Neural progenitor cell (in vitro differentiated cells): ENCODE measurements around the gene HEG1. TPM values are rescaled to one million over a fixed set of nuclear protein-coding genes. Genes with fewer than 3 reads are reported as not detected.
A peak's percentile ranks its signal among the peaks of the same experiment; 100 is the strongest.

Experiments
- DNase-seq: peaks from one replicate; pipeline ENCODE4 v3.0.0-alpha.2; 2016; ENCODE audit warnings: low spot score
- H2AFZ ChIP-seq: fragments of 200-600 bp; sonication (generic); replicated peaks from 2 replicates; pipeline ENCODE4 v1.6.1; 2016; ENCODE audit warnings: antibody characterized with exemption
- H3F3A ChIP-seq: fragments of 200-600 bp; sonication (generic); 2 replicates; pipeline ENCODE4 v1.6.1; 2016; ENCODE audit warnings: antibody characterized with exemption, low read depth
- H3K27ac ChIP-seq: fragments of 200-600 bp; sonication (generic); 2 replicates; pipeline ENCODE4 v1.5.1; 2016; ENCODE audit warnings: mild to moderate bottlenecking
- H3K27me3 ChIP-seq: fragments of 200-600 bp; sonication (generic); 2 replicates; pipeline ENCODE4 v1.6.1; 2016; ENCODE audit warnings: mild to moderate bottlenecking, moderate library complexity
- H3K36me3 ChIP-seq: fragments of 200-600 bp; sonication (generic); 2 replicates; pipeline ENCODE4 v1.5.1; 2016
- H3K4me1 ChIP-seq: fragments of 200-600 bp; sonication (generic); 2 replicates; pipeline ENCODE4 v1.6.1; 2016; ENCODE audit warnings: mixed run types
- H3K4me2 ChIP-seq: fragments of 200-600 bp; sonication (generic); 2 replicates; pipeline ENCODE4 v1.6.1; 2016
- H3K4me3 ChIP-seq: fragments of 200-600 bp; sonication (generic); 2 replicates; pipeline ENCODE4 v1.5.1; 2016
- H3K79me2 ChIP-seq: fragments of 200-600 bp; sonication (generic); 2 replicates; pipeline ENCODE4 v1.6.1; 2016; ENCODE audit warnings: low read depth
- H3K9ac ChIP-seq: fragments of 200-600 bp; sonication (generic); 2 replicates; pipeline ENCODE4 v1.6.1; 2016
- H3K9me3 ChIP-seq: fragments of 200-600 bp; sonication (generic); 2 replicates; pipeline ENCODE4 v1.5.1; 2016; ENCODE audit warnings: low read depth
- H4K20me1 ChIP-seq: fragments of 200-600 bp; sonication (generic); 2 replicates; pipeline ENCODE4 v1.6.1; 2016; ENCODE audit warnings: low read depth
- H3K27ac Mint-ChIP-seq: 3 replicates; pipeline ENCODE4 v1.8.0; 2021; ENCODE audit warnings: mixed read lengths
- H3K27me3 Mint-ChIP-seq: 2 replicates; pipeline ENCODE4 v1.8.0; 2022; ENCODE audit warnings: low read depth, mild to moderate bottlenecking, inconsistent platforms, moderate library complexity, mixed read lengths; ENCODE audit not compliant: insufficient read depth
- H3K36me3 Mint-ChIP-seq: 3 replicates; pipeline ENCODE4 v1.8.0; 2021; ENCODE audit warnings: mixed read lengths
- H3K4me1 Mint-ChIP-seq: 3 replicates; pipeline ENCODE4 v1.8.0; 2021; ENCODE audit warnings: mixed read lengths
- H3K4me3 Mint-ChIP-seq: 3 replicates; pipeline ENCODE4 v1.8.0; 2021; ENCODE audit warnings: mild to moderate bottlenecking, moderate library complexity, mixed read lengths
- H3K9me3 Mint-ChIP-seq: 3 replicates; pipeline ENCODE4 v1.8.0; 2020; ENCODE audit warnings: mixed read lengths
- CTCF ChIP-seq: fragments of 200-600 bp; sonication (generic); IDR thresholded peaks from 2 replicates; pipeline ENCODE4 v1.5.1; 2017; ENCODE audit warnings: antibody characterized with exemption, mild to moderate bottlenecking
- EZH2 ChIP-seq: fragments of 200-600 bp; sonication (generic); IDR thresholded peaks from 2 replicates; pipeline ENCODE4 v1.6.1; 2017; ENCODE audit warnings: antibody characterized with exemption, mild to moderate bottlenecking, moderate library complexity
- EZH2phosphoT487 ChIP-seq: fragments of 200-600 bp; sonication (generic); IDR thresholded peaks from 2 replicates; pipeline ENCODE4 v1.6.1; 2017; ENCODE audit warnings: antibody characterized with exemption
- total RNA-seq: library from RNA; depleted of rRNA; stranded (reverse); fragments of >200 nt; gene quantifications from 2 replicates; pipeline ENCODE4 v1.2.3, GENCODE V29; 2015; ENCODE audit warnings: low replicate concordance

The HEG1 gene
- total RNA-seq, 1 donor from 2014 or later: 11.4 TPM

DNA sequence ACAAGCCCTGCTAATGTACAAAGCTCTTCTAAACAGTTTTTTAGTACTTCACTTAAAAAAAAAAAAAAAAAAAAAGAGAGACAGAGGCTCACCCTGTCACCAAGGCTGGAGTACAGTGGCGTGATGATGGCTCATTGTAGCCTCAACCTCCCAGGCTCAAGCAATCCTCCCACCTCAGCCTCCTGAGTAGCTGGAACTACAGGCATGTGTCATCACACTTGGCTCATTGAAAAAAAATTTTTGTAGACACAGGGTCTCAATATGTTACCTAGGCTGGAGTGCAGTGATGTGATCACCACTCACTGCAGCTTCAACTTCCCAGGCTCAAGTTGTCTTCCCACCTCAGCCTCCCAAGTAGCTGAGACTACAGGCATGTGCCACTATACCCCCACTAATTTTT, 47.6 kb upstream of the HEG1 start:
- Mint-ChIP-seq H3K36me3 (peaks cover 5% of the 10 kb centered on the region), H3K27ac (no peak overlapping the region), H3K4me3 (no peak overlapping the region), H3K9me3 (peaks cover 9% of the 10 kb centered on the region), H3K4me1 (peaks cover 11% of the 10 kb centered on the region), H3K27me3 (peaks cover under 1% of the 10 kb centered on the region)
- Histone ChIP-seq H3K9me3 (no peaks in the 10 kb centered on the region), H3K36me3 (no peaks in the 10 kb centered on the region), H3K27me3 (no peaks in the 10 kb centered on the region), H3K4me3 (no peak overlapping the region), H4K20me1 (no peaks in the 10 kb centered on the region), H3K27ac (no peak overlapping the region), H3K4me1 (no peaks in the 10 kb centered on the region), H3K9ac (no peak overlapping the region), H3F3A (no peaks in the 10 kb centered on the region), H3K79me2 (no peaks in the 10 kb centered on the region), H3K4me2 (no peak overlapping the region), H2AFZ (no peak overlapping the region)
- DNase-seq: no peak
- TF ChIP-seq CTCF: no peak
- TF ChIP-seq EZH2: no peak
- no peak for TF ChIP-seq EZH2phosphoT487

DNA sequence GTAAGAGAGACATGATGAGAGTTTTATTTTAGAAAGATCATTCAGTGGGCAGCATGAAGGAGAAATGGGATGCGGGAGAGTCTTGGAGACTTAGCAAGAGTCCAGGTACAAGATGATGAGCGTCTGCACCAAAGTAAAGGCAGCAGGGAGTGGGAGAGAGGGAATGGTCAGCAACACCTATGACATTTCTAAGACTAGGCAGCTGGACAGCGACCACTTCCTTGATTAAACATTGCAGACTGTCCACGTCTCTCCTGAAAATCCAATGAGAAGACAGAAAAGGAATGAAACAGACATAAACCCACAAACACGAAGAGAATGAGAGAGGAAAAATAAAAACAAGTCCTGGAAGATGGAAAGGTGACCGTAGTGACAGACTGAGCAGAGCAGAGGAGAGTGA, 46.7 kb upstream of the HEG1 start:
- H3K27ac ChIP-seq: no peak overlapping the region
- H3K4me3 Mint-ChIP-seq: no peak overlapping the region
- H4K20me1 ChIP-seq: no peaks in the 10 kb centered on the region
- no peaks in the 10 kb centered on the region for H3K4me1 ChIP-seq
- H3K36me3 ChIP-seq: no peaks in the 10 kb centered on the region
- peaks cover 9% of the 10 kb centered on the region for H3K9me3 Mint-ChIP-seq
- H3K27ac Mint-ChIP-seq: no peak overlapping the region
- peaks cover 11% of the 10 kb centered on the region for H3K4me1 Mint-ChIP-seq
- H3K27me3 Mint-ChIP-seq: no peaks in the 10 kb centered on the region
- no peak for DNase-seq
- no peak overlapping the region for H3K9ac ChIP-seq
- no peaks in the 10 kb centered on the region for H3K79me2 ChIP-seq
- H3K27me3 ChIP-seq: no peaks in the 10 kb centered on the region
- H3K4me3 ChIP-seq: no peak overlapping the region
- no peak overlapping the region for H2AFZ ChIP-seq
- H3K36me3 Mint-ChIP-seq: peaks cover 6% of the 10 kb centered on the region
- H3K9me3 ChIP-seq: no peaks in the 10 kb centered on the region
- no peaks in the 10 kb centered on the region for H3F3A ChIP-seq
- TF ChIP-seq EZH2phosphoT487 (no peak), CTCF (no peak), EZH2 (no peak)
- H3K4me2 ChIP-seq: no peak overlapping the region

DNA sequence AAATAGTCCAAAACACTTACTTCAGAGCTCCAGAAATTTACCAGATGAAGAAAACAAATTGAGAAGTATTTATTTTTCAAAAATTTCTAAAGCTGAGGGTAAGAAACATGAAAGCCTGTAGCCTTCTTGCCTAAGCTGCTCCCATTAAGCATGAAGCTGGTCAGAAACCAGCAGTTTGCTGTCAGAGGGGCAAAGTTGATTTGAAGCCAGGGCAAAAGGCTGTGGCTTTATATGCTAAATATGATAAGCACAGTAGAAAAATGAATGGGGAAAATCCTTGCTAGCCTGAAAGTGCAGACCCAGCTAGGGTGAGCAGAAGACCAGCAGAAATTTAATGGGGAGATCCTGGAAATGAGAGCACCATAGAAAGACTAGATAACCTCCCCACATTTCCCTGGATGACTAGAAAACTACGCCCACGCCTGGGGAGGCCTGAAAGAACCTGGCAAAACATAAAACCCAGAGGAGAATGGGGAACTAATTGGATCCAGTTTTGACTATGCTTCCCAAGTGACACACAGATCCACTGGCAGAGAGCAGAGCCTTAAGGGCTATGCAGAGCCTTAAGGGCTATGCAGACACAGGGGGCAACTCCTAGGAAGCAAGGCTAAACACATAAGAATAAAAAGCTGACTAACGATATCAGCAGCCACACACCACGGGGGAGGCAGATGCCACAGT, 43.0 kb upstream of the HEG1 start:
- Mint-ChIP-seq H3K36me3 (peaks cover 6% of the 10 kb centered on the region), H3K27ac (no peak overlapping the region), H3K4me1 (peaks cover 4% of the 10 kb centered on the region), H3K9me3 (peaks cover 9% of the 10 kb centered on the region), H3K4me3 (no peak overlapping the region), H3K27me3 (no peaks in the 10 kb centered on the region)
- no peak for TF ChIP-seq EZH2
- no peak for TF ChIP-seq CTCF
- Histone ChIP-seq H3K9me3 (no peaks in the 10 kb centered on the region), H3K4me2 (no peak overlapping the region), H3K27ac (no peak overlapping the region), H2AFZ (no peak overlapping the region), H3K79me2 (no peaks in the 10 kb centered on the region), H3K4me3 (no peak overlapping the region), H3K9ac (no peak overlapping the region), H4K20me1 (no peaks in the 10 kb centered on the region), H3K27me3 (no peaks in the 10 kb centered on the region), H3K4me1 (no peaks in the 10 kb centered on the region), H3K36me3 (no peaks in the 10 kb centered on the region), H3F3A (no peaks in the 10 kb centered on the region)
- DNase-seq: peak; percentile 26
